ENCODE results near the gene CARD11.

DNA sequence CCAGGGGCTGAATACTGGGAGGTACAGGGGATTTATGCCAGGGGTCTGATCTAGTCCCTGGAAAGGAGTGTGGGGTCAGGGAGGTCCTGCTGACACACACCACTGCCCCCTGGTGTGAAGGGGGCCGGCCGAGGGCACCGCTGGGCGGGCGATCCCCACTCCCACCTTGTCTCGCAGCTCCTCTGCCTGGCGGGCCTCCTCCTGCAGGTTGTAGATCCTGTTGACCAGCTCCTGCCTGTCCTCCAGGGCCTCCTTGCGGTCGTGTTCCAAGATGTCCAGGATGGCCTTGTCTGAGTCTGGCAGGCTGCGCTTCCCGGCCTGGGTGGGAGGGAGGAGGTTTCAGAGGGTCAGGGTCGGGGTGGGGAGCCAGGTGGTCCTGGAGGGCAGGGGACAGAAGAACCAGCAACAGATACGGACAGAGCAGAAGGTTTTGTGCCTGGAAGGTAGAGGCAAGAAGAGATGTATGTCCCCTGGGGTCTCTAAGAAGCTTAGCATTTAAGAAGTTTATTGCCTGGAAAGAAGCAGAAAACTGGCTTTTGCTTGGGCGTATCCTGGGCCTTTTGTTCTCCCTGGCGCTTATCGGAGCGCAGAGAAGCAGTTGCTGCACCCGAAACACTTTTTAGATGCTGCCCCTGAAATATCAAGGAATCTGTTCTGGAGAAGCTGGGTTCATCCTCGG lies 105.0 kb downstream of the CARD11 start:
- TF ChIP-seq, protein P1, sequence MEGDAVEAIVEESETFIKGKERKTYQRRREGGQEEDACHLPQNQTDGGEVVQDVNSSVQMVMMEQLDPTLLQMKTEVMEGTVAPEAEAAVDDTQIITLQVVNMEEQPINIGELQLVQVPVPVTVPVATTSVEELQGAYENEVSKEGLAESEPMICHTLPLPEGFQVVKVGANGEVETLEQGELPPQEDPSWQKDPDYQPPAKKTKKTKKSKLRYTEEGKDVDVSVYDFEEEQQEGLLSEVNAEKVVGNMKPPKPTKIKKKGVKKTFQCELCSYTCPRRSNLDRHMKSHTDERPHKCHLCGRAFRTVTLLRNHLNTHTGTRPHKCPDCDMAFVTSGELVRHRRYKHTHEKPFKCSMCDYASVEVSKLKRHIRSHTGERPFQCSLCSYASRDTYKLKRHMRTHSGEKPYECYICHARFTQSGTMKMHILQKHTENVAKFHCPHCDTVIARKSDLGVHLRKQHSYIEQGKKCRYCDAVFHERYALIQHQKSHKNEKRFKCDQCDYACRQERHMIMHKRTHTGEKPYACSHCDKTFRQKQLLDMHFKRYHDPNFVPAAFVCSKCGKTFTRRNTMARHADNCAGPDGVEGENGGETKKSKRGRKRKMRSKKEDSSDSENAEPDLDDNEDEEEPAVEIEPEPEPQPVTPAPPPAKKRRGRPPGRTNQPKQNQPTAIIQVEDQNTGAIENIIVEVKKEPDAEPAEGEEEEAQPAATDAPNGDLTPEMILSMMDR (conservative IDR thresholded peaks at IDR 0.05; ENCODE audit: low read length), result no peak
- no peak for TF ChIP-seq EZH2phosphoT487 (IDR thresholded peaks at IDR 0.05; ENCODE audit: borderline replicate concordance)
